ENCODE results near the gene CPNE6. TPM values are rescaled to one million over a fixed set of nuclear protein-coding genes. Genes with fewer than 3 reads are reported as not detected.

CPNE6 gene
- polyA plus RNA-seq, 1 donor (not counting 4 experiments of a cell fraction or from before 2014, with no cell fraction given), result not detected

- DNase-seq (ENCODE audit: low read depth, low spot score) (no peak), FAIRE-seq (no peak)
- Histone ChIP-seq H3K27me3 (ENCODE audit: control insufficient read depth, extremely low read depth, insufficient read depth, low read length) (peaks cover 32% of the 10 kb centered on the region), H4K20me1 (ENCODE audit: control insufficient read depth, extremely low read depth, insufficient read depth, low read length) (no peaks in the 10 kb centered on the region), H3K4me3 (ENCODE audit: control insufficient read depth in 2 of 3, extremely low read depth in 1 of 3, insufficient read depth in 2 of 3, low read depth in 1 of 3, low read length in 3 of 3) (no peak overlapping the region), H3K36me3 (ENCODE audit: control insufficient read depth in 2 of 2, extremely low read depth in 1 of 2, insufficient read depth in 2 of 2, low read length in 2 of 2) (no peaks in the 10 kb centered on the region), H3K27ac (ENCODE audit: control insufficient read depth, insufficient read depth, low read length) (no peak overlapping the region), H3K9me1 (ENCODE audit: control insufficient read depth, extremely low read depth, insufficient read depth, low read length) (no peaks in the 10 kb centered on the region), H3K79me2 (ENCODE audit: control insufficient read depth, insufficient read depth, low read length) (no peaks in the 10 kb centered on the region), H3K9ac (ENCODE audit: control insufficient read depth, extremely low read depth, insufficient read depth, low read length) (no peak overlapping the region), H3K4me1 (ENCODE audit: control insufficient read depth, extremely low read depth, insufficient read depth, low read length) (no peaks in the 10 kb centered on the region), H2AFZ (ENCODE audit: control insufficient read depth, low read length) (no peak overlapping the region), H3K4me2 (ENCODE audit: control insufficient read depth, extremely low read depth, insufficient read depth, low read depth, low read length) (no peak overlapping the region), H3K9me3 (ENCODE audit: control insufficient read depth, low read depth, low read length) (no peaks in the 10 kb centered on the region)
- TF ChIP-seq CTCF (optimal IDR thresholded peaks at IDR 0.05 in 1 of 3, IDR thresholded peaks at IDR 0.05 in 1 of 3, conservative IDR thresholded peaks at IDR 0.05 in 1 of 3; ENCODE audit: extremely low read depth in 1 of 3, insufficient read depth in 2 of 3, low read length in 3 of 3), result no peak
- no peak for TF ChIP-seq EZH2 (IDR thresholded peaks at IDR 0.05; ENCODE audit: low read length)
- dilution Hi-C loops (cut with MboI; ENCODE audit: extremely low pct_ligation_motif_present, low sequenced_read_pairs), result no loop called here
These were observed 848 bp upstream of the CPNE6 start for GRCh38 chr14:24070285-24071143.

- Histone ChIP-seq H3K9me3 (ENCODE audit: control insufficient read depth, low read depth, low read length) (no peaks in the 10 kb centered on the region), H3K27me3 (ENCODE audit: control insufficient read depth, extremely low read depth, insufficient read depth, low read length) (peaks cover 32% of the 10 kb centered on the region), H3K9me1 (ENCODE audit: control insufficient read depth, extremely low read depth, insufficient read depth, low read length) (no peaks in the 10 kb centered on the region), H3K9ac (ENCODE audit: control insufficient read depth, extremely low read depth, insufficient read depth, low read length) (no peak overlapping the region), H2AFZ (ENCODE audit: control insufficient read depth, low read length) (no peak overlapping the region), H3K4me3 (ENCODE audit: control insufficient read depth in 2 of 3, extremely low read depth in 1 of 3, insufficient read depth in 2 of 3, low read depth in 1 of 3, low read length in 3 of 3) (no peak overlapping the region), H3K4me2 (ENCODE audit: control insufficient read depth, extremely low read depth, insufficient read depth, low read depth, low read length) (no peak overlapping the region), H4K20me1 (ENCODE audit: control insufficient read depth, extremely low read depth, insufficient read depth, low read length) (no peaks in the 10 kb centered on the region), H3K4me1 (ENCODE audit: control insufficient read depth, extremely low read depth, insufficient read depth, low read length) (no peaks in the 10 kb centered on the region), H3K79me2 (ENCODE audit: control insufficient read depth, insufficient read depth, low read length) (no peaks in the 10 kb centered on the region), H3K36me3 (ENCODE audit: control insufficient read depth in 2 of 2, extremely low read depth in 1 of 2, insufficient read depth in 2 of 2, low read length in 2 of 2) (no peaks in the 10 kb centered on the region), H3K27ac (ENCODE audit: control insufficient read depth, insufficient read depth, low read length) (no peak overlapping the region)
- dilution Hi-C loops (cut with MboI; ENCODE audit: extremely low pct_ligation_motif_present, low sequenced_read_pairs), result no loop called here
- TF ChIP-seq EZH2 (IDR thresholded peaks at IDR 0.05; ENCODE audit: low read length) (peak; percentile 36), CTCF (optimal IDR thresholded peaks at IDR 0.05 in 1 of 3, IDR thresholded peaks at IDR 0.05 in 1 of 3, conservative IDR thresholded peaks at IDR 0.05 in 1 of 3; ENCODE audit: extremely low read depth in 1 of 3, insufficient read depth in 2 of 3, low read length in 3 of 3) (no peak)
- DNase-seq (ENCODE audit: low read depth, low spot score) (no peak), FAIRE-seq (no peak)
These were observed 571 bp downstream of the CPNE6 start for GRCh38 chr14:24071836-24072430.
